Activated gamma-delta T cell (primary cell): ENCODE data around the gene KIAA1549.

ENCODE experiments used
- DNase-seq: peaks from one replicate; lab custom pipeline; 2025; lab: John Stamatoyannopoulos, UW

KIAA1549 gene

DNA sequence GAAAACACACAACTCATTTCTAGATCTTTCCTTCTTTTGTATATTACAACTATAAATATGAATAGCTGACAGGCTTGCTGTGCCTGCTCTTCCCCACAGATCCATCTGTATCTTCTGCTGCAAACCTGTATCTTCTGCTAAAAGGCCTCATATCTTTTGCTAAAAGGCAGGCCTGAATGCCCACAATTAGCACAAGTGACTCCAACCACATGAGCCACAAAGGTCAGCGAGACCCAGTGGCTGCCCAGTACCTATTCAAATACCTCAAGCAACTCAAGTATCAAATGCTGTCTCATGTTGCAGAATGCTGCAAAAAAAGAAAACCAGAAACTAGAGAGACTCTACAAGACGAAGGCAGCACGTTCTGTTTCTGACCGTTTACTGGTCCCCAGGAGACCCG lies 128.7 kb downstream of the KIAA1549 start:
- DNase-seq = no peak

GRCh38 chr7:138849701-138850100 lies 131.5 kb downstream of the KIAA1549 start:
- DNase-seq = no peak

DNA sequence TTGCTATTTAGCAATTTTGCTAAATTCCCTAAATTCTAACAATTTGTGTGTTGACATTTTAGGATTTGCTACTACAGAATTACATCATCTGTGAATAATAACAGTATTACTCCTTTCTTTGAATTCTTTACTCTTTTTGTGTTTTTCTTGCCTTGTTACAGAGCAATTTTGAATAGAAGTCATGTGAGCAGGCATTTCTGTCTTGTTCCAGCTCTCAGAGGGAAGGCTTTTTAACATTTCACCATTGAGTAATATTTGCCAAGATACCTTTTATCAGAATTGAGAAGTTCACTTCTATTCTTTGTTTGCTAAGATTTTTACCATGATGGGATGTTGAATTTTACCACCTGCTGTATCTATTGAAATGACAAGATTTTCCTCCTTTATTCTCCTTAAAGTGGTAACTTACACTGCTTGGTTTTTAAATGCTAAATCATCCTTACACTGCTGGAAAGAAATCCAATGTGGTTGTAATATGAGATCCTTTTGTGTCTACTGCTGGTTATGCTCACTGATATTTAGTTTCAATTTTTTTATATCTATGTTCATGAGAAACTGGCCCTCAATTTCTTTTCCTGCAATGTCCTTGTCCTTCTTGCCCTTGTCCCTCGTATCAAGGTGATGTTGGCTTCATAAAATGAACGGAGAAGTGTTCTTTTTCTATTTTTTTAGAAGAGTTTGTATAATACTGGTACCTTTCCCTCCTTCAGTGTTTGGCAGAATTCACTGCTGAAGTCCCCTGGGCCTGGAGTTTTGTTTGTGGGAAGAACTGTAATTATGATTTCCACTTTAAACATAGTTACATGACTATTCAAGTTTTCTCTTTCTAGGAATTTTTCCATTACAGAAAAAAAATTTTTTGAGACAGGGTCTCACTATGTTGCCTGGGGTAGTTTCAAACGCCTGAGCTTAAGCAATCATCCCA lies 132.9 kb downstream of the KIAA1549 start:
- no peak for DNase-seq

DNA sequence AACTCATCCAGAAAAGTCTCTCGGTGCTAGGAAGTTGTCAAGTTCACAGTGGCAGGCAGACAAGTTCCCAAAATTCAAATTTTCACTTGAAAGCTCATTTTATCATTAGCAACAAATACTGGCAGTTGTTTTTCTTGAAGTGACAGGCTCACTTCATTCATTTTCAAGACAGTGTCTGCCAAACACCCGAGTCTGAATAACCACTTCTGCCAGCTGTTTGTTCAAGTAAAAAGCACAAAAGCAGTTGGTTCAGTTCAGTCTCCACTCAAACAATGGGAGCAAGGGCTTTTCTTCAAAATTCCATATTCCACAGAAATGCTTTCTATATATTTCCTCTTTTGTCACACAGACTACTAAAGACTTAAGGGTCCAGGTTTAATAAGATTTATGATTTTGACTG lies 135.5 kb downstream of the KIAA1549 start:
- no peak for DNase-seq

GRCh38 chr7:138843632-138844580 lies 137.3 kb downstream of the KIAA1549 start:
- no peak for DNase-seq

DNA sequence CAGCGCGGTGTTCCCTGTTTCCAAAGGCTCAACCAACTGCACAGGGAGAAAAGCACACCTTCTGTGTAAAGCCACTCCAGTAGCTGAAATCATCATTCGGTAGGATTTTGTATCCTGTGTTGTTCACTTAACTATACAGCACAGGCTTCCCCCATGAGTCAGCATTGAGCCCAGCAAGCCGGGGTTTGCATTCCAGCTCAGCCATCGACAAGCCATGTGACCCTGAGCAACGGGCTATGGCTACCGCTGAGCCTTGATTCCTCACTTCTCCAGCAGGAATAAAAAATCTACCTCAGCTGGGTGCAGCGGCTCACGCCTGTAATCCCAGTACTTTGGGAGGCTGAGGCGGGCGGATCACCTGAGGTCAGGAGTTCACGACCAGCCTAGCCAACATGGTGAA lies 139.1 kb downstream of the KIAA1549 start:
- DNase-seq = no peak

DNA sequence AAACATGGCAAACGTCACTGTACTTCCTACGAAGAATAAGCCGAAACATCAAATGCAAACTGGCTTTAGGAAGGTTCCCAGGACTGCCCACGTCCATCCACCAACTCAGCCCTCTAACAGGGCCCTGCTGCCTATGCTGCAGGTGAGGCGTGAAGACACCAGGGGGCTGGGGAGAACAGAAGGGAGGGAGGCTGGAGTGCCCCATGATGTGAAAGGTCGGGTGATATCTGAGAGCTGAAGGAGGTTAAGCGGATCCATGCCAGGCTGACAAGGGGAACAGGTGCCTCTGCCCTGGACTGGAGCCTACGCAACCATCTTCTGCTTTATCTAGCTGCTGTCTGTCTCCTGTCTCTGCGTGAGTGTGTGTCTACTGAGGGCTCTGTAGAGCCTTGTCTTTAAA lies 143.0 kb downstream of the KIAA1549 start:
- DNase-seq = no peak

DNA sequence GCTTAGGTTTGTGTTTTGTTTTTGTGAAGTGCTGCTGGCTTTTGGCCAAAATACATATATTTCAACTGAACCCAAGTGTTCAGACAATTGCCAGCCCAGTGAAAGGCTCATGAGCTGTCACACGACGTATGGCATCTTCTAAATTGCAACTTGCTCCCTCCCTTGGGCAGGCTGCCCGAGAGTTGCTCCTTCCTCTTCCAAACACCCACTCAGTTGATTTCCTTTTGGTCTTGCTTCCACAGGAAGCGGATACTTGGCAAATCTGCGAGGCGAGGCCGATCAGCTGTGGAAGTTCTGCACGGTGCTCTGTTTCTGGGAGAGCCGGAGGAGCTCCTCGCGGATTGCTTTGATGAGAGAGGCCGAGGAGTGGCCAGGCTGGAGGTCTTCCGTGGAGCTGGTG lies 143.6 kb downstream of the KIAA1549 start:
- no peak for DNase-seq

DNA sequence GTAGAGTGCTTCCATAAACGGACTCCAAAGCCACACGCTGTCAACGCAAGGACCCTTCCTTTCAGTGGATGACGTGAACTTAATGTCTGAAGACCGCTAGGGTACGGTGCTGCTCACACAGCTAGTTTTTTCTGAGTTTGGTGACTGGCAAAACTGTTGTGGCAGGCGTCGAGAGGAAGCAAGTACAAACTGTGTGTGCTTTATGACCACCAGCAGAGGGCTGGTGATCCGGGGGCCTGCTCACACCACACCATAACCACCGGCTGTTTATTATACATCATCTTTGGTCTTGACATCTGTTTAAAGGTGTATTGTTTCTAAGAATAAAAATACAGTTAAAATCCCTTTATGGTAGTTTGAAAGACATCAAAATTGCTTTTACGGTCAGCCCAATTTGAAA lies 146.1 kb downstream of the KIAA1549 start:
- no peak for DNase-seq

- DNase-seq = no peak
These were observed 146.6 kb downstream of the KIAA1549 start for GRCh38 chr7:138834583-138834982.

DNA sequence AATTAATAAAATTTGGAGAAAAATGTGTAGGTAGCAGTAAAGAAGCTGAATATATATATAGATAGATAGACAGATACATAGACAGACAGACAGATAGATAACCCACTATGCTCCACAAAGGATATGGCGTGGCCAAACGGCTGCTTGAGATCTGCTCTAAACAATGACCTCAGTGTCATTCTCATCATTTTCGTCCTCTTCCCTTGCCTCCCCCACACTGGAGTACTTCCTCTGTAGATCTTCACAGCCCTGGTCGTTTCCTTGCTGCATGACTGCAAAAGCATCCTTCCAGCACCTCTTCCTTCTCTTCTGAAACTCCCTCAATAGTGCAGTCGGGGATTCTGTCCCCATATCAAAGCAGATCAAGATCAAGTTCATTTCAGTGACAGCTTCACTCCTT lies 147.6 kb downstream of the KIAA1549 start:
- DNase-seq = no peak

DNA sequence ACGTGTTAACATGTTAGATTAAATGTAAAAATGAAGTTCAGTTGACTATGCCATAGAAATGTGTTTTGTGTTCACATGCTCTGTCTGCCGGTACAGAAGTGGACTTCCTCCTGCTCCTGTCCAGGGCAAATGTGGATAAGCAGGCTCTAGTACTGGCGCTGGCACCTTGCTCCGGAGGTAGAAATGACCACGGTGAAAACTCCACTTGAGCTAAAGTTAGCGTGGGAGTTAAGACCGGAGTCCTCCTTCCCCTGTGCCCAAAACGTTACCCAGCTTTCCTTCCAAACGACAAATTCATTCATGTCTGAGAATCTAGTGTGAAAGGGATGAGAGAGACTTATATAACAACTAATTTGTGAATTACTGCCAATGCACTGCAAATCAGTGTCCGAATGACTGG lies 148.2 kb downstream of the KIAA1549 start:
- DNase-seq = no peak

DNA sequence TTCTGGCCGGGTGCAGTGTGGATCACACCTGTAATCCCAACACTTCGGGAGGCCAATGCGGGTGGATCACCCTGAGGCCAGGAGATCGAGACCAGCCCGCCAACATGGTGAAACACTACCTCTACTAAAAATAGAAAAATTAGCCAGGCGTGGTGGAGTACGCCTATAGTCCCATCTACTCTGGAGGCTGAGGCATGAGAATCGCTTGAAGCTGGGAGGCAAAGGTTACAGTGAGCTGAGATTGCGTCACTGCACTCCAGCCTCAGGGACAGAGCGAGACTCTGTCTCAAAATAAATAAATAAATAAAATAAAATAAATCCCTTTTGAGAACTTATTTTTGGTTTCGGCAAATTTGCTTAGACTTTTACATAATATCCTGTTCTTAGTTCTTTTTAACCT lies 151.9 kb downstream of the KIAA1549 start:
- DNase-seq = no peak

GRCh38 chr7:138828302-138828701 lies 152.9 kb downstream of the KIAA1549 start:
- no peak for DNase-seq

DNA sequence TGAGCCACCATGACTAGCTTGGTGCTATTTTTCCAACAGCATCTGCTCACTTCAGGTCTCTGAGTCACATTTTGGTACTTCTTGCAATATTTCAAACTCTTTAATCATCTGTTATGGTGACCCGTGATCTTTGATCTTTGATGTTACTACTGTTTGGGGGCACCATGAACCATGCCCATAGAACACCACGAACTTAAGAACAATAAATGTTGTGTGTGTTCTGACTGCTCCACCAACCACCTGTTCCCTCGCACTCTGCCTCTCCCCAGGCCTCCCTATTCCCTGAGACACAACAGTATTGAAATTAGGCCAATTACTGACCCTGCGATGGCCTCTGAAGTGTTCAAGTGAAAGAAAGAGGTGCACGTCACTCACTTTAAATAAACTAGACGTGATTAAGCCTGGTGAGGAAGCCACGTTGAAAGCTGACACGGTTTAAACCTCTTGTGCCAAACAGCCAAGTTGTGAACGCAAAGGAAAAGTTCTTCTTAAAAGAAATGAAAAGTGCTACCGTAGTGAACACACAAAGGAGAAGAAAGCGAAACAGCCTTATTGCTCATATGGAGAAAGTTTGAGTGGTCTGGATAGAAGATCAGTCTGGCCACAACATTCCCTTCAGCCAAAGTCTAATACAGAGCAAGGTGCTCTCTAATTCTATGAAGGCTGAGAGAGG lies 156.0 kb downstream of the KIAA1549 start:
- DNase-seq = no peak

- DNase-seq = no peak
These were observed 158.2 kb downstream of the KIAA1549 start for GRCh38 chr7:138822867-138823535.

- DNase-seq = no peak
These were observed 159.3 kb downstream of the KIAA1549 start for GRCh38 chr7:138821912-138822311.

DNA sequence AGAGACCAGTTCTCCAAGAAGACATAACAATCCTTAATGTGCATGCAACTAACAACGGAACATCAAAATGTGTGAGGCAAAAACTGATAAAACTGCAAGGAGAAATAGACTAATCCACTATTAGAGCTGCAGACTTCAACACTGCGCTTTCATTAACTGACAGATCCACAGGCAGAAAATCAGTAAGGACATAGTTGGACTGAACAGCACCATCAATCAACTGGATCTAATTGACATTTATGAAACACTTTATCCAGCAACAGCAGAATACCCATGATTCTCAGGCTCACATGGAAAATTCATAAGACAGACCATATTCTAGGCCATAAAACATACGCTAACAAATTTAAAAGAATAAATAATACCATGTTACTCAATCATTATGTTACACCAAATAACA lies 161.6 kb downstream of the KIAA1549 start:
- no peak for DNase-seq

DNA sequence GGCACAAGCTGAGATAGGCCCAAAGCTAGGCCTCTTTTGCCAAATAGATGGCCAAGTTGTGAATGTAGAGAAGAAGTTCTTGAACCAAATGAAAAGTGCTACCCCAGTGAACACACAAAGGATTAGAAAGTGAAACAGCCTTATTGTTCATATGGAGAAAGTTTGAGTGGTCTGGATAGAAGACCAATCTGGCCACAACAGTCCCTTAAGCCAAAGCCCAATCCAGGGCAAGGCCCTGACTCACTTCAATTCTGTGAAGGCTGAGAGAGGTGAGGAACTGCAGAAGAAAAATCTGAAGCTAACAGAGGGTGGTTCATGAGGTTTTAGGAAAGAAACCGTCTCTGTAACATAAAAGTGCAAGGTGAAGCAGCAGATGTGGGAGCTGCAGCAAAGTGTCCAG lies 164.5 kb downstream of the KIAA1549 start:
- no peak for DNase-seq

DNA sequence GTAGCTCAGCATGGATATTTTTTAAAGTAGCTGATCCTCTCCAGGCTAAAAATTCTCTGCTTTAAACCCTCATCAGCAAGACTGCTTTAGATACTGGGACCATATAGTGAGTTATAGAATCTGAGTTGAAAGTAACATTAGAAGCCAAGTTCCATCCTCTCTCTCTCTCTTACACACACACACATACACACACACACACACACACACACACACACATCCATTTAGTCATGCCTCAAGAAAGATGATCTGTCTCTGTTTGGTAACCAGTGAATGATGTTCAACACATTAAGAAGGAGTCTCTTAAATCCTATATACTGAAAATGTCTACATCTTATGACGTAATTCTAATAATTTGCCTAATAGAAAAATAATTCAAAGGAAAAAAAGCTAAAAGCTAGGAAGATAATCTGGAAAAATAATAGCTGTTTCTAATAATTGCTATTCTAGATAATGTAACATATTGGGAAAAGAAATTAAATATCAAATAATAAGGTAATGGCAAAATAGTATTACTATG lies 166.3 kb downstream of the KIAA1549 start:
- no peak for DNase-seq

- DNase-seq = no peak
These were observed 167.2 kb downstream of the KIAA1549 start for GRCh38 chr7:138813945-138814344.
